ENCODE measurements around the gene EGFL7.

EGFL7 gene

GRCh38 chr9:136673975-136674785 is 11.5 kb downstream of the EGFL7 start:
- DNase-seq: no peak

- no peak for DNase-seq
These were observed 12.2 kb downstream of the EGFL7 start for GRCh38 chr9:136674786-136675349.

- no peak for DNase-seq
These were observed 13.0 kb downstream of the EGFL7 start for GRCh38 chr9:136675477-136676296.

GRCh38 chr9:136676297-136676794 is 13.6 kb downstream of the EGFL7 start:
- no peak for DNase-seq

- DNase-seq: no peak
These were observed 14.4 kb downstream of the EGFL7 start for GRCh38 chr9:136676920-136677686.

- no peak for DNase-seq
These were observed 15.3 kb downstream of the EGFL7 start for GRCh38 chr9:136678034-136678433.

GRCh38 chr9:136678624-136679023 is 15.9 kb downstream of the EGFL7 start:
- no peak for DNase-seq

GRCh38 chr9:136679431-136679941 is 16.8 kb downstream of the EGFL7 start:
- no peak for DNase-seq

- DNase-seq: no peak
These were observed 18.3 kb downstream of the EGFL7 start for GRCh38 chr9:136681029-136681428.

- DNase-seq: no peak
These were observed 19.4 kb downstream of the EGFL7 start for GRCh38 chr9:136681945-136682699.

- DNase-seq: no peak
These were observed 20.0 kb downstream of the EGFL7 start for GRCh38 chr9:136682710-136683109.

GRCh38 chr9:136683173-136683745 is 20.5 kb downstream of the EGFL7 start:
- no peak for DNase-seq

GRCh38 chr9:136683755-136684154 is 21.0 kb downstream of the EGFL7 start:
- no peak for DNase-seq

- DNase-seq: no peak
These were observed 21.6 kb downstream of the EGFL7 start for GRCh38 chr9:136684339-136684738.

GRCh38 chr9:136684799-136685198 is 22.1 kb downstream of the EGFL7 start:
- no peak for DNase-seq

- no peak for DNase-seq
These were observed 22.5 kb downstream of the EGFL7 start for GRCh38 chr9:136685216-136685615.

- DNase-seq: no peak
These were observed 23.2 kb downstream of the EGFL7 start for GRCh38 chr9:136685790-136686533.

GRCh38 chr9:136686534-136686793 is 23.7 kb downstream of the EGFL7 start:
- no peak for DNase-seq

- DNase-seq: peak; percentile 54
These were observed 24.3 kb downstream of the EGFL7 start, which contains the start of gene AGPAT2 for GRCh38 chr9:136686794-136687711. AGPAT2 (minus strand) TSS chr9:136687457; CDS start chr9:136687357, 100 bp downstream.

Measured in NCI-H748 treated with DMSO at 0.1 percent for 48 hours (cell line).